Parathyroid adenoma (tissue), 2 donors: ENCODE measurements around the gene CRISPLD2.

ENCODE experiments used
- H2AFZ ChIP-seq: fragments of 300-600 bp; sonication (generic); one replicate; pipeline ENCODE4 v1.7.0; 2017; ENCODE audit warnings: antibody characterized with exemption, mild to moderate bottlenecking
- H3K27ac ChIP-seq: fragments of 300-600 bp; sonication (generic); one replicate; pipeline ENCODE4 v1.7.0; 2017
- H3K27me3 ChIP-seq: fragments of 300-600 bp; sonication (generic); one replicate; pipeline ENCODE4 v1.7.0; 2017; ENCODE audit warnings: low read length; ENCODE audit not compliant: control insufficient read depth, insufficient read depth
- H3K36me3 ChIP-seq: fragments of 300-600 bp; sonication (generic); one replicate; pipeline ENCODE4 v1.7.0; 2017; ENCODE audit warnings: low read length; ENCODE audit not compliant: control insufficient read depth, insufficient read depth
- H3K4me1 ChIP-seq: fragments of 300-600 bp; sonication (generic); one replicate; pipeline ENCODE4 v1.7.0; 2017; ENCODE audit warnings: control low read depth
- H3K4me2 ChIP-seq: fragments of 300-600 bp; sonication (generic); one replicate; pipeline ENCODE4 v1.7.0; 2017; ENCODE audit warnings: low read length
- H3K4me3 ChIP-seq: fragments of 300-600 bp; sonication (generic); one replicate; pipeline ENCODE4 v1.7.0; 2017; ENCODE audit warnings: low read depth, low read length
- H3K79me2 ChIP-seq: fragments of 300-600 bp; sonication (generic); one replicate; pipeline ENCODE4 v1.7.0; 2017; ENCODE audit warnings: control low read depth
- H3K9ac ChIP-seq: fragments of 300-600 bp; sonication (generic); one replicate; pipeline ENCODE4 v1.7.0; 2017; ENCODE audit warnings: mild to moderate bottlenecking
- H3K9me3 ChIP-seq: fragments of 300-600 bp; sonication (generic); one replicate; pipeline ENCODE4 v1.7.0; 2017; ENCODE audit warnings: low read length; ENCODE audit not compliant: control insufficient read depth
- TF ChIP-seq, protein P1 (sequence below): fragments of 300-600 bp; sonication (generic); IDR thresholded peaks from one replicate; pipeline ENCODE4 v1.7.0; 2017; ENCODE audit warnings: antibody characterized with exemption, mild to moderate bottlenecking
- donor health status: primary hyperparathyroidism.

CRISPLD2 gene

DNA sequence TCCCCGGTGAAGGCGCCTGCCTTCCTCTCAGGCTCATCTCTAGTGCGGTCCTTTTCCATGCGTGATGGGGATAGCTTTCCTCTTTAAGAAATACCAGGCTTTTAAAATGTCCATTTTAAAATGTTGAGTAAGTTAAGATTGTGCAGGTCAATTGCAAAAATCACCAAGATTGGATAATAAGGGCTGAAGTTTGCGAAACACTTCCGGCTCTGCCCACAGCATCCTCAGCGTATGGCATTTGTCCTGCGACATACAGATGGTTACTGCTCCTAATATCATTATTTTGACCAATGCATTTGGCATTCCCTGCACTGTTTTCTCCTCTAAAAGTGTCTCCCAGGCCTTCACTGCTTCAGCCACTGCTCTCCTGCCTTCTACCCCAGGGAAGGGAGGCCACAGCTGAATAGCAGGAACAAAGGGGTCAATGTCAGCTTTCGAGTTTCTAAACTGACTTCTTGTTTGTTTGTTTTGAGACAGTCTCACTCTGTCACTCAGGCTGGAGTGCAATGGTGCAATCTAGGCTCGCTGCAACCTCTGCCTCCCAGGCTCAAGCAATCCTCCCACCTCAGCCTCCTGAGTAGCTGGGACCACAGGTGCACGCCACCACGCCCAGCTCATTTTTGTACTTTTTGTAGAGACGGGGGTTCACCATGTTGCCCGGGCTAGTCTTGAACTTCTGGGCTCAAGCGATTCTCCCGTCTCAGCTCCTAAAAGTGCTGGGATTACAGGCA, 91.9 kb downstream of the CRISPLD2 start:
- no peak overlapping the region for H3K4me3 ChIP-seq
- H2AFZ ChIP-seq, result no peak overlapping the region
- H3K4me2 ChIP-seq, result no peak overlapping the region
- H3K27ac ChIP-seq, result no peak overlapping the region
- H3K36me3 ChIP-seq, result no peaks in the 10 kb centered on the region
- H3K4me1 ChIP-seq, result no peaks in the 10 kb centered on the region
- H3K9ac ChIP-seq, result no peak overlapping the region
- no peaks in the 10 kb centered on the region for H3K9me3 ChIP-seq
- no peaks in the 10 kb centered on the region for H3K79me2 ChIP-seq
- no peaks in the 10 kb centered on the region for H3K27me3 ChIP-seq
- TF ChIP-seq, protein P1, sequence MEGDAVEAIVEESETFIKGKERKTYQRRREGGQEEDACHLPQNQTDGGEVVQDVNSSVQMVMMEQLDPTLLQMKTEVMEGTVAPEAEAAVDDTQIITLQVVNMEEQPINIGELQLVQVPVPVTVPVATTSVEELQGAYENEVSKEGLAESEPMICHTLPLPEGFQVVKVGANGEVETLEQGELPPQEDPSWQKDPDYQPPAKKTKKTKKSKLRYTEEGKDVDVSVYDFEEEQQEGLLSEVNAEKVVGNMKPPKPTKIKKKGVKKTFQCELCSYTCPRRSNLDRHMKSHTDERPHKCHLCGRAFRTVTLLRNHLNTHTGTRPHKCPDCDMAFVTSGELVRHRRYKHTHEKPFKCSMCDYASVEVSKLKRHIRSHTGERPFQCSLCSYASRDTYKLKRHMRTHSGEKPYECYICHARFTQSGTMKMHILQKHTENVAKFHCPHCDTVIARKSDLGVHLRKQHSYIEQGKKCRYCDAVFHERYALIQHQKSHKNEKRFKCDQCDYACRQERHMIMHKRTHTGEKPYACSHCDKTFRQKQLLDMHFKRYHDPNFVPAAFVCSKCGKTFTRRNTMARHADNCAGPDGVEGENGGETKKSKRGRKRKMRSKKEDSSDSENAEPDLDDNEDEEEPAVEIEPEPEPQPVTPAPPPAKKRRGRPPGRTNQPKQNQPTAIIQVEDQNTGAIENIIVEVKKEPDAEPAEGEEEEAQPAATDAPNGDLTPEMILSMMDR, result no peak

DNA sequence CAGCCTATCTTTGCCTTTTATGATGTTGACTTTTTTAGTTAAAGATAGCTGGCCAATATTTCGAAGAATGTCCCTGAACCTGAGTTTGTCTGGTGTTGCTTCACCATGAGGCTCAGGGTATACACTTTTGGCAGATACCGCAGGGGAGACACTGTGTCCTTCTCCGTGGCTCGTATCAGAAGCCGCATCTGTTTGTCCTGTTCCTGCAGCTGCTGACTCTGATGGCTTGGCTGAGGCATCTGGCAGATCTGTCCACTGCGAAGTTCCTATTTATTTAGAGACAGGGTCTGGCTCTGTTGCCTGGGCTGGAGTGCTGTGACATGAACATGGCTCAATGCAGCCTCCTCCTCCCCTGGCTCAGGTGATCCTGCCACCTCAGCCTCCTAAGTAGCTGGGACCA, 93.5 kb downstream of the CRISPLD2 start:
- Histone ChIP-seq H3K4me2 (no peak overlapping the region), H3K9me3 (no peaks in the 10 kb centered on the region), H2AFZ (no peak overlapping the region), H3K27ac (no peak overlapping the region), H3K27me3 (no peaks in the 10 kb centered on the region), H3K79me2 (no peaks in the 10 kb centered on the region), H3K4me3 (no peak overlapping the region), H3K4me1 (no peaks in the 10 kb centered on the region), H3K9ac (no peak overlapping the region), H3K36me3 (no peaks in the 10 kb centered on the region)
- TF ChIP-seq, protein P1, result no peak

DNA sequence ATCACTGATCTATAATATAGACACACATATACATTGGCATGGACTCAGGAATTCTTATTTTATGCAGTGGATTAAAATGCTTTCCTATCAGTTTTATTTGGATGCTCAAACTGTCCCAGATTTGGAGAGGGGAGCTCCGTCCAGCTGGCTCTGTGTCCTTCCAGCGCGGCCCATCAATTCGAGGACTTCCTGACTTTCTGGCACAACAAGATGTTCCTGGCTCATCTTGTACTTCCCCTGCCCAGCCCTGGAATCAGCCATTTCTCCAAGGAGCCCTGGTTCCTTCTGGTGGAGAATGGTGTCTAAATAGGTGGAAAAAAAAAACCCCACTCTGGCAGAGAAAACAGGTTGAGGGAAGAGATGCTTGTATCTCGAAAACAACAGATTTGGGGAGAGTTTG, 94.5 kb downstream of the CRISPLD2 start:
- no peaks in the 10 kb centered on the region for H3K27me3 ChIP-seq
- H3K9ac ChIP-seq, result no peak overlapping the region
- H3K4me1 ChIP-seq, result no peaks in the 10 kb centered on the region
- no peak overlapping the region for H3K4me2 ChIP-seq
- TF ChIP-seq, protein P1, result no peak
- H3K79me2 ChIP-seq, result no peaks in the 10 kb centered on the region
- no peaks in the 10 kb centered on the region for H3K36me3 ChIP-seq
- no peak overlapping the region for H2AFZ ChIP-seq
- no peak overlapping the region for H3K27ac ChIP-seq
- no peak overlapping the region for H3K4me3 ChIP-seq
- H3K9me3 ChIP-seq, result no peaks in the 10 kb centered on the region

DNA sequence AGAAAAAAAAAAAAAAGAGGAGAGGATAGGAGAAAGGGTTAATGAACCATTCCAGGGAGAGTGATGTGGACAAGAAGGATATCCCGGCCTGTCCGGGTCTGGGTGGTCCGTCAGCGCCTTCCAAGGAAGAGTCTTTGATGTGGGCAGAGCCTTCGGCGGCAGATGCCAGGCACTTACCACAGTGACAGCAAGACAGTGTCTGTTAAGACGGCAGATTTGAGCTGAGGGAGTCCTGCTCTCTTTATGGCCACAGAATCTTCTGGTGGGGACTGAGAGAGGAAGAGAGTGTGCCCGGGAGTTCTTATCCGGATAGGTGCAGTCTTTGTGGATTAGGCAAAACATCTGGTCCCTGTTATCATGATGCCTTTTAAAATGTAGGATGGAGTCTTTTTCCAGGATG, 96.4 kb downstream of the CRISPLD2 start:
- H3K9me3 ChIP-seq, result no peaks in the 10 kb centered on the region
- TF ChIP-seq, protein P1, result no peak
- no peak overlapping the region for H3K27ac ChIP-seq
- H3K9ac ChIP-seq, result no peak overlapping the region
- no peaks in the 10 kb centered on the region for H3K36me3 ChIP-seq
- no peak overlapping the region for H3K4me2 ChIP-seq
- H3K4me1 ChIP-seq, result no peaks in the 10 kb centered on the region
- H3K4me3 ChIP-seq, result no peak overlapping the region
- H3K27me3 ChIP-seq, result no peaks in the 10 kb centered on the region
- H2AFZ ChIP-seq, result no peak overlapping the region
- H3K79me2 ChIP-seq, result no peaks in the 10 kb centered on the region

DNA sequence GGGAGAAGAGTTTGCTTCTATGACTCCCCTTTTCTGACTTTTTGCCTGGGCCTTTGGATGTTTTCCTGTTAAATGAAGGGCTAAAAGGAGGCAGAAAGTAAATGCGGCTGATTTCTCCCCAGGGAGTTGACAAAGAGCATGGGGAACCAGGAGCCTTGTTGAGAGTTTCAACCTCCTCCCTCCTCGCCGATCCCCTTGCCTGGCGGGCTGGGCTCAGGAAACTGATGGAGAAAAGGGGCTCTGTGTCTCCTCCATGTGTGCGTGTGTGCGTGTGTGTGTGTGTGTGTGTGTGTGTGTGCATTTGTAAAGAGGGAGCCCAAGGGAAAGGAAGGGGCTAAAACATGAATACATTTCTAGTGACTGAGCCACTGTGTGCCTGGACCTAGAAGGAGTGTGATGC, 97.1 kb downstream of the CRISPLD2 start:
- Histone ChIP-seq H3K9ac (no peak overlapping the region), H2AFZ (no peak overlapping the region), H3K79me2 (no peaks in the 10 kb centered on the region), H3K4me3 (no peak overlapping the region), H3K36me3 (no peaks in the 10 kb centered on the region), H3K27ac (no peak overlapping the region), H3K9me3 (no peaks in the 10 kb centered on the region), H3K27me3 (no peaks in the 10 kb centered on the region), H3K4me2 (no peak overlapping the region), H3K4me1 (no peaks in the 10 kb centered on the region)
- TF ChIP-seq, protein P1, result no peak
